GM21360 (cell line): Measurements from ENCODE around the gene MOXD1.

ENCODE experiments used
- ATAC-seq: cut with Tn5 transposase; IDR thresholded peaks from one replicate; pipeline ENCODE4 v1.9.1; 2021; ENCODE audit warnings: mild to moderate bottlenecking, moderate library complexity; ENCODE audit not compliant: unreplicated experiment

The MOXD1 gene

GRCh38 chr6:132246632-132247270 is 154.5 kb downstream of the MOXD1 start:
- ATAC-seq: no peak

DNA sequence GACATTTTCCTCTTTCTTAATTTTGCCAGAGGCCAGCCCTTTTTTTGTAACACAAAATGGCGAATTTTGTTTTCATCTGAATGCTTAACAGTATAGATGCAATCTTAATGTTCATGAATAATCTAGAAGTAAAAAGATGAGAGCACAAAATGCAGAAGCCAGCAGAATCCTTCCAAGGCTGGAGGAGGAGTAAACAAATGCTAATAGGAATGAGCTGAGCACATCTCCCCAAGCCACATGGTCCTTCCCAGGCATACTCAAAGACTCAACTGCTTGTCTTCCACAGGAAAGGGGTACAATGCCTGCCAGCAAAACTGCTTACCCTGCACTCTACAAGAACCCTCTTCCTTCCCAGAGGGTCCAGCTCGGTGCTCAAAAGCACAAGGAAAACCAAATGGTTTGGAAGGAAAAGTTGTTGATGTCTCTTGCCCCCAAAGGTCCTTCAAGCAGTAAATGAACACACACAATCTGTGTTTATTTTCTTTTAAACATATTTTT is 155.1 kb downstream of the MOXD1 start:
- no peak for ATAC-seq
